ENCODE data around the gene AFAP1L2. TPM values are rescaled to one million over a fixed set of nuclear protein-coding genes. Genes with fewer than 3 reads are reported as not detected.

AFAP1L2 gene
- total RNA-seq, 1 donor from 2014 or later = 4.5 TPM

Other genes starting within 250 kb of the AFAP1L2 start
- gene CCDC186, start 230.3 kb downstream of the AFAP1L2 start, total RNA-seq = 17.7 TPM
- 2.7 TPM for gene TDRD1, start 225.1 kb downstream of the AFAP1L2 start, total RNA-seq
- gene VWA2, start 165.2 kb downstream of the AFAP1L2 start, total RNA-seq = not detected